GM12864 (cell line): ENCODE data around the gene ALPG.

ENCODE experiments used
- DNase-seq: peaks from one replicate; pipeline ENCODE4 v3.0.0-alpha.2; 2011; ENCODE audit warnings: low read depth
- H3K4me3 ChIP-seq: 2 replicates; pipeline ENCODE4 v1.5.1; 2011; ENCODE audit warnings: mild to moderate bottlenecking, low read depth, low read length, control low read depth
- CTCF ChIP-seq: IDR thresholded peaks from 2 replicates; pipeline ENCODE4 v1.5.1; 2011; ENCODE audit warnings: low read depth, mild to moderate bottlenecking, moderate library complexity, low read length, control low read depth, inconsistent platforms; ENCODE audit errors: missing control alignments

ALPG gene

GRCh38 chr2:232372231-232373208, 34.1 kb upstream of the ALPG start:
- DNase-seq: no peak
- TF ChIP-seq CTCF: no peak
- no peak overlapping the region for H3K4me3 ChIP-seq

DNA sequence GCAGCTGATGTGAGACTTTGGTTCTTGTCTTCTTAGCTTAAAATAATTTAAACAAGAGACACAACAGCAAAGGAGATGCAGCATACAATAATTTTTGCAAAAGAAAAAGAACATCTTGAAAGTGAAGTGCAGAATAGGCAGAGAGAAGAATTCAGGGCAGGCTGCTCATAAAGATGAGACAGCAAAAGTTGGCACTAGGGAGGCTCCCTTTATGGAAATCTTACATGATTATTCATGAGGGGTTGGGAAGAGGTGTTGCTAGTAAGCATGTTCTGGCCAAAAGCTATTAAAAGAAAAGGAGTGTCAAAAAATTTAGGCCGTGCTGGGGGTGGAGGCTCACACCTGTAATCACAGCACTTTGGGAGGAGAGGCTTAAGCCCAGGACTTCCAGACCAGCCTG, 32.3 kb upstream of the ALPG start:
- no peak for TF ChIP-seq CTCF
- DNase-seq: no peak
- H3K4me3 ChIP-seq: no peak overlapping the region

- TF ChIP-seq CTCF: no peak
- DNase-seq: no peak
- H3K4me3 ChIP-seq: no peak overlapping the region
These were observed 31.5 kb upstream of the ALPG start for GRCh38 chr2:232375164-232375563.

- TF ChIP-seq CTCF: no peak
- H3K4me3 ChIP-seq: no peak overlapping the region
- no peak for DNase-seq
These were observed 30.4 kb upstream of the ALPG start for GRCh38 chr2:232376260-232376659.

GRCh38 chr2:232376713-232377112, 29.9 kb upstream of the ALPG start:
- H3K4me3 ChIP-seq: no peak overlapping the region
- no peak for TF ChIP-seq CTCF
- DNase-seq: no peak

DNA sequence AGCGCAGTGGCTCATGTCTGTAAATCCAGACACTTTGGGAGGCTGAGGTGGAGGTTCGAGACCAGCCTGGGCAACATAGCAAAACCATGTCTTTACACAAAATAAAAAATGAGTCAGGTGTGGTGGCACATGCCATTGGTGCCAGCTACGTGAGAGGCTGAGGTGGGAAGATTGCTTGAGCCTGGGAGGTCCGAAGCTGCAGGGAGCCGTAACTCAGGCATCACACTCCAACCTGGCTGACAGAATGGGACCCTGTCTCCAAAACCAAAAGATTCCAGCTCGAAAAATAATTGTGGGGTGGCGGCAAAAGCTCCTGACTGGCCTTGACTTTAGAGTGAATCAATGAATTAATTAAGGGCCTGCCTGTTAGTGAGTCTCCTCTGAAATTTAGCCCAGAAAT, 29.3 kb upstream of the ALPG start:
- TF ChIP-seq CTCF: no peak
- no peak overlapping the region for H3K4me3 ChIP-seq
- DNase-seq: no peak
